Measurements from ENCODE around the gene MRAP. TPM values are rescaled to one million over a fixed set of nuclear protein-coding genes. Genes with fewer than 3 reads are reported as not detected.

Gene MRAP
- total and polyA plus RNA-seq, 9 of the 15 experiments (the other 6 are each of a cell fraction or from before 2014, with no cell fraction given): 0.63 to 2.3 TPM; not detected in 7

DNA sequence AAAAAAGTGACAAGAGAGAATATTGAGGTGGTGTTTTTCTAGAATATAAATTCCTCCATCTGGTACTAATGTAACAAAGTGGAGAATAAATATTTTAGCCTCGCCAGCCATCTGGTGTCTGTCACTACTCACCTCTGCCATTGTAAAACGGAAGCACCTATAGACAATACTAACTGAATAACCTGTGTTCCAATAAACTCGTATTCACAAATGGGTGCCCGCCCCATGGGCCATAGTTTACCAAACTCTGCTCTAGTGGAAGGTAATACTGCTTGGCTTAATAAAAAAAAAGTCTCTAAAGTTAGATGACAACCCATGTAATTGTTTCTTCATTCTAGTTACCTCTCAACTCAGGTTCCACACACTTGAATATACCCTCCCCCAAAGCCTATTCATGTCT lies 27.9 kb upstream of the MRAP start:
- CTCF ChIA-PET (ENCODE audit: low intra/inter-chr PET ratio): no interaction called here
- H3K27me3 ChIP-seq (ENCODE audit: control insufficient read depth in 2 of 2, insufficient read depth in 2 of 2, low read length in 2 of 2): no peaks in the 10 kb centered on the region
- DNase-seq (ENCODE audit: extremely low read depth in 1 of 4, low spot score in 3 of 4) (no peak), FAIRE-seq (no peak), ATAC-seq (no peak)
- H3K36me3 ChIP-seq (ENCODE audit: control insufficient read depth, insufficient read depth, low read length): peaks cover 83% of the 10 kb centered on the region
- no peak overlapping the region for H3K9ac ChIP-seq (ENCODE audit: insufficient read depth in 1 of 2, low read depth in 2 of 2, low read length in 2 of 2)
- BruUV-seq (replicated peaks): no TSS peak
- intact Hi-C loops (cut with micrococcal nuclease): no loop called here
- in situ Hi-C loops (cut with MboI): no loop called here
- 90% methylated on average over 4 of the region's 4 CpGs for WGBS (ENCODE audit: insufficient coverage, low coverage, missing lambda C conversion rate)
- H3K79me2 ChIP-seq (ENCODE audit: control insufficient read depth, insufficient read depth, low read length): peaks cover 12% of the 10 kb centered on the region; the same call in 2 of the 3 replicates
- H4K20me1 ChIP-seq (replicated peaks; ENCODE audit: control insufficient read depth, insufficient read depth, low read length): no peaks in the 10 kb centered on the region
- H2AFZ ChIP-seq (ENCODE audit: low read depth, low read length): no peak overlapping the region
- POLR2A ChIA-PET: no interaction called here
- no peaks in the 10 kb centered on the region for H3K9me1 ChIP-seq (ENCODE audit: control insufficient read depth, insufficient read depth, low read length)
- H3K9me3 ChIP-seq (replicated peaks; ENCODE audit: control insufficient read depth, insufficient read depth, low read depth, low read length): no peaks in the 10 kb centered on the region
- no peaks in the 10 kb centered on the region for H3K4me1 ChIP-seq (replicated peaks in 1 of 2; ENCODE audit: control insufficient read depth in 2 of 2, insufficient read depth in 2 of 2, low read length in 2 of 2)
- no peak overlapping the region for H3K27ac ChIP-seq (ENCODE audit: extremely low read depth, low read depth, low read length)
- H3K4me2 ChIP-seq (ENCODE audit: insufficient read depth, low read length): no peak overlapping the region
- H3K4me3 ChIP-seq: no peak overlapping the region
- TF ChIP-seq, protein P1, sequence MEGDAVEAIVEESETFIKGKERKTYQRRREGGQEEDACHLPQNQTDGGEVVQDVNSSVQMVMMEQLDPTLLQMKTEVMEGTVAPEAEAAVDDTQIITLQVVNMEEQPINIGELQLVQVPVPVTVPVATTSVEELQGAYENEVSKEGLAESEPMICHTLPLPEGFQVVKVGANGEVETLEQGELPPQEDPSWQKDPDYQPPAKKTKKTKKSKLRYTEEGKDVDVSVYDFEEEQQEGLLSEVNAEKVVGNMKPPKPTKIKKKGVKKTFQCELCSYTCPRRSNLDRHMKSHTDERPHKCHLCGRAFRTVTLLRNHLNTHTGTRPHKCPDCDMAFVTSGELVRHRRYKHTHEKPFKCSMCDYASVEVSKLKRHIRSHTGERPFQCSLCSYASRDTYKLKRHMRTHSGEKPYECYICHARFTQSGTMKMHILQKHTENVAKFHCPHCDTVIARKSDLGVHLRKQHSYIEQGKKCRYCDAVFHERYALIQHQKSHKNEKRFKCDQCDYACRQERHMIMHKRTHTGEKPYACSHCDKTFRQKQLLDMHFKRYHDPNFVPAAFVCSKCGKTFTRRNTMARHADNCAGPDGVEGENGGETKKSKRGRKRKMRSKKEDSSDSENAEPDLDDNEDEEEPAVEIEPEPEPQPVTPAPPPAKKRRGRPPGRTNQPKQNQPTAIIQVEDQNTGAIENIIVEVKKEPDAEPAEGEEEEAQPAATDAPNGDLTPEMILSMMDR (IDR thresholded peaks at IDR 0.05 in 2 of 3, conservative IDR thresholded peaks at IDR 0.05 in 1 of 3; ENCODE audit: insufficient read depth in 2 of 3, low read depth in 1 of 3, low read length in 3 of 3): no peak
- no peak for TF ChIP-seq ZNF79 (CRISPR knock-in tag; IDR thresholded peaks at IDR 0.05; ENCODE audit: low read depth)
- TF ChIP-seq, protein P2, sequence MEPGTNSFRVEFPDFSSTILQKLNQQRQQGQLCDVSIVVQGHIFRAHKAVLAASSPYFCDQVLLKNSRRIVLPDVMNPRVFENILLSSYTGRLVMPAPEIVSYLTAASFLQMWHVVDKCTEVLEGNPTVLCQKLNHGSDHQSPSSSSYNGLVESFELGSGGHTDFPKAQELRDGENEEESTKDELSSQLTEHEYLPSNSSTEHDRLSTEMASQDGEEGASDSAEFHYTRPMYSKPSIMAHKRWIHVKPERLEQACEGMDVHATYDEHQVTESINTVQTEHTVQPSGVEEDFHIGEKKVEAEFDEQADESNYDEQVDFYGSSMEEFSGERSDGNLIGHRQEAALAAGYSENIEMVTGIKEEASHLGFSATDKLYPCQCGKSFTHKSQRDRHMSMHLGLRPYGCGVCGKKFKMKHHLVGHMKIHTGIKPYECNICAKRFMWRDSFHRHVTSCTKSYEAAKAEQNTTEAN (CRISPR knock-in tag; IDR thresholded peaks at IDR 0.05): no peak
- TF ChIP-seq TCF7L2 (IDR thresholded peaks at IDR 0.05; ENCODE audit: low read depth, low read length): no peak
- TF ChIP-seq, protein P3, sequence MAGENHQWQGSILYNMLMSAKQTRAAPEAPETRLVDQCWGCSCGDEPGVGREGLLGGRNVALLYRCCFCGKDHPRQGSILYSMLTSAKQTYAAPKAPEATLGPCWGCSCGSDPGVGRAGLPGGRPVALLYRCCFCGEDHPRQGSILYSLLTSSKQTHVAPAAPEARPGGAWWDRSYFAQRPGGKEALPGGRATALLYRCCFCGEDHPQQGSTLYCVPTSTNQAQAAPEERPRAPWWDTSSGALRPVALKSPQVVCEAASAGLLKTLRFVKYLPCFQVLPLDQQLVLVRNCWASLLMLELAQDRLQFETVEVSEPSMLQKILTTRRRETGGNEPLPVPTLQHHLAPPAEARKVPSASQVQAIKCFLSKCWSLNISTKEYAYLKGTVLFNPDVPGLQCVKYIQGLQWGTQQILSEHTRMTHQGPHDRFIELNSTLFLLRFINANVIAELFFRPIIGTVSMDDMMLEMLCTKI (IDR thresholded peaks at IDR 0.05; ENCODE audit: partially characterized antibody): no peak
- TF ChIP-seq, protein P4, sequence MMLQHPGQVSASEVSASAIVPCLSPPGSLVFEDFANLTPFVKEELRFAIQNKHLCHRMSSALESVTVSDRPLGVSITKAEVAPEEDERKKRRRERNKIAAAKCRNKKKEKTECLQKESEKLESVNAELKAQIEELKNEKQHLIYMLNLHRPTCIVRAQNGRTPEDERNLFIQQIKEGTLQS (IDR thresholded peaks at IDR 0.05): no peak
- TF ChIP-seq, protein P4 (CRISPR knock-in tag; conservative IDR thresholded peaks at IDR 0.05): no peak
- no peak for TF ChIP-seq RBM14 (IDR thresholded peaks at IDR 0.05; ENCODE audit: borderline replicate concordance, insufficient read depth, low read depth, low read length)
- TF ChIP-seq, protein P5, sequence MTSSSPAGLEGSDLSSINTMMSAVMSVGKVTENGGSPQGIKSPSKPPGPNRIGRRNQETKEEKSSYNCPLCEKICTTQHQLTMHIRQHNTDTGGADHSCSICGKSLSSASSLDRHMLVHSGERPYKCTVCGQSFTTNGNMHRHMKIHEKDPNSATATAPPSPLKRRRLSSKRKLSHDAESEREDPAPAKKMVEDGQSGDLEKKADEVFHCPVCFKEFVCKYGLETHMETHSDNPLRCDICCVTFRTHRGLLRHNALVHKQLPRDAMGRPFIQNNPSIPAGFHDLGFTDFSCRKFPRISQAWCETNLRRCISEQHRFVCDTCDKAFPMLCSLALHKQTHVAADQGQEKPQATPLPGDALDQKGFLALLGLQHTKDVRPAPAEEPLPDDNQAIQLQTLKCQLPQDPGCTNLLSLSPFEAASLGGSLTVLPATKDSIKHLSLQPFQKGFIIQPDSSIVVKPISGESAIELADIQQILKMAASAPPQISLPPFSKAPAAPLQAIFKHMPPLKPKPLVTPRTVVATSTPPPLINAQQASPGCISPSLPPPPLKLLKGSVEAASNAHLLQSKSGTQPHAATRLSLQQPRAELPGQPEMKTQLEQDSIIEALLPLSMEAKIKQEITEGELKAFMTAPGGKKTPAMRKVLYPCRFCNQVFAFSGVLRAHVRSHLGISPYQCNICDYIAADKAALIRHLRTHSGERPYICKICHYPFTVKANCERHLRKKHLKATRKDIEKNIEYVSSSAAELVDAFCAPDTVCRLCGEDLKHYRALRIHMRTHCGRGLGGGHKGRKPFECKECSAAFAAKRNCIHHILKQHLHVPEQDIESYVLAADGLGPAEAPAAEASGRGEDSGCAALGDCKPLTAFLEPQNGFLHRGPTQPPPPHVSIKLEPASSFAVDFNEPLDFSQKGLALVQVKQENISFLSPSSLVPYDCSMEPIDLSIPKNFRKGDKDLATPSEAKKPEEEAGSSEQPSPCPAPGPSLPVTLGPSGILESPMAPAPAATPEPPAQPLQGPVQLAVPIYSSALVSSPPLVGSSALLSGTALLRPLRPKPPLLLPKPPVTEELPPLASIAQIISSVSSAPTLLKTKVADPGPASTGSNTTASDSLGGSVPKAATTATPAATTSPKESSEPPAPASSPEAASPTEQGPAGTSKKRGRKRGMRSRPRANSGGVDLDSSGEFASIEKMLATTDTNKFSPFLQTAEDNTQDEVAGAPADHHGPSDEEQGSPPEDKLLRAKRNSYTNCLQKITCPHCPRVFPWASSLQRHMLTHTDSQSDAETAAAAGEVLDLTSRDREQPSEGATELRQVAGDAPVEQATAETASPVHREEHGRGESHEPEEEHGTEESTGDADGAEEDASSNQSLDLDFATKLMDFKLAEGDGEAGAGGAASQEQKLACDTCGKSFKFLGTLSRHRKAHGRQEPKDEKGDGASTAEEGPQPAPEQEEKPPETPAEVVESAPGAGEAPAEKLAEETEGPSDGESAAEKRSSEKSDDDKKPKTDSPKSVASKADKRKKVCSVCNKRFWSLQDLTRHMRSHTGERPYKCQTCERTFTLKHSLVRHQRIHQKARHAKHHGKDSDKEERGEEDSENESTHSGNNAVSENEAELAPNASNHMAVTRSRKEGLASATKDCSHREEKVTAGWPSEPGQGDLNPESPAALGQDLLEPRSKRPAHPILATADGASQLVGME (CRISPR knock-in tag; IDR thresholded peaks at IDR 0.05): no peak

Data from K562 (cell line).